AG04450 (cell line): ENCODE results near the gene GAL3ST3. TPM values are rescaled to one million over a fixed set of nuclear protein-coding genes. Genes with fewer than 3 reads are reported as not detected.

Source experiments
- CTCF ChIA-PET: fragments of 300-600, 350-600 bp; formaldehyde crosslinking; extraction: SDS; loops from one replicate; lab custom pipeline; 2022; ENCODE audit warnings: antibody characterized with exemption, inconsistent platforms; lab: Charles Lee
- POLR2A ChIA-PET: fragments of 350-600 bp; formaldehyde crosslinking; extraction: SDS; loops from one replicate; lab custom pipeline; 2021; ENCODE audit warnings: antibody characterized with exemption, inconsistent platforms; lab: Yijun Ruan, JAX
- DNase-seq: peaks from one replicate; pipeline ENCODE4 v3.0.0-alpha.2; 2011; ENCODE audit warnings: low read depth, low spot score
- H3K27ac ChIP-seq: one replicate; pipeline ENCODE4 v1.5.1; 2012; ENCODE audit warnings: low read depth, low read length, control low read depth
- H3K27me3 ChIP-seq: one replicate; pipeline ENCODE4 v1.6.0; 2012; ENCODE audit warnings: low read length; ENCODE audit not compliant: control insufficient read depth, insufficient read depth
- H3K4me3 ChIP-seq: 2 replicates; pipeline ENCODE4 v1.5.1; 2011; ENCODE audit warnings: mild to moderate bottlenecking, low read depth, low read length, control low read depth
- H3K9me3 ChIP-seq: 2 replicates; pipeline ENCODE4 v1.5.1; 2012; ENCODE audit warnings: low read length; ENCODE audit not compliant: control insufficient read depth, insufficient read depth
- CTCF ChIP-seq: IDR thresholded peaks from 2 replicates; pipeline ENCODE4 v1.5.1; 2011; ENCODE audit warnings: low read depth, low read length, control low read depth, inconsistent platforms
- polyA plus RNA-seq: library from polyadenylated mRNA; depleted of rRNA; stranded (reverse); fragments of >200 nt; gene quantifications from 2 replicates; pipeline ENCODE4 v1.2.3, GENCODE V29; 2011

Gene GAL3ST3
- polyA plus RNA-seq, 1 experiment, result 0.11 TPM

- Histone ChIP-seq H3K27ac (peak overlapping the region; percentile 21), H3K4me3 (no peak overlapping the region), H3K9me3 (no peaks in the 10 kb centered on the region; the same call in 1 of the 2 replicates), H3K27me3 (peaks cover 3% of the 10 kb centered on the region)
- DNase-seq, result no peak
- no peak for TF ChIP-seq CTCF
- CTCF ChIA-PET, result no interaction called here
- POLR2A ChIA-PET, result interaction anchor here (1.2 kb wide), 1 partner anchor 155 kb away, joined by 3 read pairs; no protein-coding TSS in a partner anchor
Observed at GRCh38 chr11:66015936-66016792, 32.8 kb downstream of the GAL3ST3 start.

GRCh38 chr11:66015454-66015881 lies 33.5 kb downstream of the GAL3ST3 start:
- DNase-seq, result no peak
- H3K27me3 ChIP-seq, result peaks cover 3% of the 10 kb centered on the region
- no peak overlapping the region for H3K4me3 ChIP-seq
- no peaks in the 10 kb centered on the region; the same call in 1 of the 2 replicates for H3K9me3 ChIP-seq
- ChIA-PET POLR2A (no interaction called here), CTCF (no interaction called here)
- H3K27ac ChIP-seq, result peak overlapping the region; percentile 31
- TF ChIP-seq CTCF, result no peak

GRCh38 chr11:66014804-66015453 lies 34.0 kb downstream of the GAL3ST3 start:
- peaks cover 3% of the 10 kb centered on the region for H3K27me3 ChIP-seq
- TF ChIP-seq CTCF, result no peak
- ChIA-PET CTCF (interaction anchor here (0.7 kb wide), 1 partner anchor 31 kb away, joined by 3 read pairs; no protein-coding TSS in a partner anchor), POLR2A (no interaction called here)
- DNase-seq, result no peak
- H3K4me3 ChIP-seq, result no peak overlapping the region
- peak overlapping the region; percentile 31 for H3K27ac ChIP-seq
- no peaks in the 10 kb centered on the region; the same call in 1 of the 2 replicates for H3K9me3 ChIP-seq

- TF ChIP-seq CTCF, result no peak
- Histone ChIP-seq H3K9me3 (no peaks in the 10 kb centered on the region; the same call in 1 of the 2 replicates), H3K4me3 (no peak overlapping the region), H3K27me3 (peaks cover 3% of the 10 kb centered on the region), H3K27ac (no peak overlapping the region)
- ChIA-PET CTCF (interaction anchor here (1.1 to 3.2 kb wide), 2 partner anchors 9 to 32 kb away, joined by 3 to 16 read pairs; no protein-coding TSS in a partner anchor), POLR2A (no interaction called here)
- DNase-seq, result no peak
Observed at GRCh38 chr11:66013762-66014100, 35.2 kb downstream of the GAL3ST3 start.
